Progenitor cell of endocrine pancreas (in vitro differentiated cells): ENCODE results near the gene PZP. TPM values are rescaled to one million over a fixed set of nuclear protein-coding genes. Genes with fewer than 3 reads are reported as not detected.
"Not testable (repeated sequence)": the region's sequence is repeated elsewhere in the genome, so short reads cannot be mapped to it uniquely, and the experiment has no call there.

Experiments used
- DNase-seq: peaks from one replicate; pipeline ENCODE4 v3.0.0; 2021; ENCODE audit warnings: low spot score; ENCODE audit not compliant: unreplicated experiment
- H3K27ac Mint-ChIP-seq: 2 replicates; pipeline ENCODE4 v1.8.0; 2021; ENCODE audit warnings: mild to moderate bottlenecking, moderate library complexity, mixed read lengths
- H3K27me3 Mint-ChIP-seq: 2 replicates; pipeline ENCODE4 v1.8.0; 2021; ENCODE audit warnings: mixed read lengths
- H3K36me3 Mint-ChIP-seq: 2 replicates; pipeline ENCODE4 v1.8.0; 2022; ENCODE audit warnings: mixed read lengths; ENCODE audit not compliant: insufficient read depth
- H3K4me1 Mint-ChIP-seq: 2 replicates; pipeline ENCODE4 v1.8.0; 2021; ENCODE audit warnings: low read depth, mixed read lengths
- H3K4me3 Mint-ChIP-seq: 2 replicates; pipeline ENCODE4 v1.8.0; 2021; ENCODE audit warnings: low read depth, mild to moderate bottlenecking, moderate library complexity, mixed read lengths
- H3K9me3 Mint-ChIP-seq: 2 replicates; pipeline ENCODE4 v1.8.0; 2021; ENCODE audit warnings: low read depth, mixed read lengths
- CTCF ChIP-seq: fragments of 200-600 bp; sonication (generic); IDR thresholded peaks from one replicate; pipeline ENCODE4 v1.5.0; 2021; ENCODE audit warnings: antibody characterized with exemption, mild to moderate bottlenecking; ENCODE audit not compliant: unreplicated experiment
- total RNA-seq: library from RNA; stranded (reverse); gene quantifications from 2 replicates; pipeline ENCODE4 v1.2.1, GENCODE V29; 2021

PZP gene
- total RNA-seq, 1 donor from 2014 or later = 0.29 TPM

DNA sequence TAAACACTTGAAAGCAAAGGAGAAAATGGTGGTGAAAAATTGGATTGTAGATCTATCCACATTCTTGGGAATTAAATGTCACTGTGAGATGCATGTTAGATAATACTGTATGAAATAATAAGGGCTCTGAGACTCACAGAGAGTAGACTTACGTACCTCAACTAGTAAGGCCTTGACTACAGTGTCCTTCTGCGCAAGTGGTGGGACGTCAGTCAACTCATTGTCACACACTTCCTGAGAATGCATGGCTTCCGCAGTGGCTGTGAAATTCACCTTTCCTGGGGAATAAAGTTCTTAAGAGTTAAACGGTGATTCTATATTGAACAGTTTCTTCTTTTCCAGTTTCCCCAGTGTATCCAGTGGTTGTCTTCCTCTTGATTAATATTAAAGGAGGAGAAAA is 32.6 kb upstream of the PZP start:
- Mint-ChIP-seq H3K27me3 (peaks cover 11% of the 10 kb centered on the region), H3K4me3 (no peak overlapping the region), H3K9me3 (peaks cover 4% of the 10 kb centered on the region), H3K27ac (no peak overlapping the region), H3K36me3 (peaks cover 3% of the 10 kb centered on the region), H3K4me1 (peaks cover 16% of the 10 kb centered on the region)
- no peak for TF ChIP-seq CTCF
- DNase-seq = no peak

- H3K27me3 Mint-ChIP-seq = peaks cover 14% of the 10 kb centered on the region
- not testable (repeated sequence) for H3K9me3 Mint-ChIP-seq, H3K36me3 Mint-ChIP-seq, H3K4me3 Mint-ChIP-seq, H3K27ac Mint-ChIP-seq, DNase-seq
- H3K4me1 Mint-ChIP-seq = peaks cover 16% of the 10 kb centered on the region
These were observed 31.9 kb upstream of the PZP start for GRCh38 chr12:9240004-9240635.

DNA sequence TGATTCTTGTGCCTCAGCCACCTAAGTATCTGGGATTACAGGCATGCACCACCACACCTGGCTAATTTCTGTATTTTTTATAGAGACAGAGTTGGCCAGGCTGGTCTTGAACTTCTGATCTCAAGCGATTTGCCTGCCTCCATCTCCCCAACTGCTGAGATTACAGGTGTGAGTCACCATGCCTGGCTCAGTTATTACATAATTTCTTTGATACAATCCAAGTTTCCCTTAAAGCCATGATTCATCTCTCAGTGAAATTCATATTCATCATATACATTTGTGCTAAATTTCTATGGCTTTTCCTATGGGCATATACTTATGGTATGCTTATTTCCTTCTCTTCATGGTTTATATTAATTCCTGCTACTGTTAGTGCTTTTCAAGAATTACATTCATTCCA is 29.1 kb upstream of the PZP start:
- Mint-ChIP-seq H3K27ac (no peak overlapping the region), H3K36me3 (peaks cover 3% of the 10 kb centered on the region), H3K27me3 (peaks cover 19% of the 10 kb centered on the region), H3K9me3 (peaks cover 4% of the 10 kb centered on the region), H3K4me1 (no peaks in the 10 kb centered on the region), H3K4me3 (no peak overlapping the region)
- DNase-seq = no peak
- no peak for TF ChIP-seq CTCF

- Mint-ChIP-seq H3K27me3 (peaks cover 21% of the 10 kb centered on the region), H3K36me3 (peaks cover 3% of the 10 kb centered on the region)
These were observed 27.3 kb upstream of the PZP start for GRCh38 chr12:9235519-9235918.

DNA sequence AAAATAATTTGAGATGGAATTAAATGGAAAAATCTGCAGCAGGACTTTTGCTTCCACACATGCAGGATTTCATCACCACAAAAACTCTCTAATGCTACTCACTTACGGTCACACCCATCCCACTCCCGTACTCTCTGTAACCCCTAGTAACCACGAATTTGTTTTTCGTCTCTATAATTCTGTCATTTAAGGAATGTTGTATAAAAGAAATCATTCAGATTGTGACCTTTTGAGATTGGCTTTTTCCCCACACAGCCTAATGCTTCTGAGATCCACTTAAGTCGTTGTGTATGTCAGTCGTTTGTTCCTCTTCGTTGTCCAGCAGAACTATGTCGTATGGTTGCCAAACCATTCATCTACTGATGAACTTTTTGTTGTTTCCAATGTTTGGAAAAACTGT is 19.8 kb upstream of the PZP start:
- Mint-ChIP-seq H3K27me3 (peaks cover 12% of the 10 kb centered on the region), H3K27ac (no peak overlapping the region), H3K9me3 (peaks cover 23% of the 10 kb centered on the region), H3K36me3 (peaks cover 2% of the 10 kb centered on the region), H3K4me3 (no peak overlapping the region), H3K4me1 (peaks cover 6% of the 10 kb centered on the region)
- TF ChIP-seq CTCF = no peak
- no peak for DNase-seq

More at GRCh38 chr12:9235519-9235918, 27.3 kb upstream of the PZP start:
- no peak for TF ChIP-seq CTCF
- H3K27ac Mint-ChIP-seq = no peak overlapping the region
- DNase-seq = no peak
- no peaks in the 10 kb centered on the region for H3K4me1 Mint-ChIP-seq
- H3K9me3 Mint-ChIP-seq = peaks cover 4% of the 10 kb centered on the region
- H3K4me3 Mint-ChIP-seq = no peak overlapping the region

DNA sequence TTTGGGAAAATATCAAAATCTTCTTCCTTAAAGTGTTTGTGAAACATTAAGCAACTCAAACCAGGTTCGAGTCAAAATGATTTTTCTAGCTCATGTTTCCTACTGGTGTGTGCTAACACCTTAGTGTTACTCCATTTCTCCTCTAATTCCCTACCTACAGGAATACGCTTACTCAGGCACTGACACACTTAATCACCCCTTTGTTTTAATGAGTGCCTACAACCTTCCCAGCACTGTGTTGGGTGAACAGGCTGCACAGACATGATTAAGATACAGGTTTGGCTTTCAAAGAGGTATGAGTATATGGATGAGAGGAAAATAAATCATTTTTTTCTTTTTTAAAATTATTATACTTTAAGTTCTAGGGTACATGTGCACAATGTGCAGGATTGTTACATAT is 15.6 kb upstream of the PZP start:
- Mint-ChIP-seq H3K27me3 (peaks cover 6% of the 10 kb centered on the region), H3K4me3 (no peak overlapping the region), H3K36me3 (peaks cover 2% of the 10 kb centered on the region), H3K27ac (no peak overlapping the region), H3K4me1 (peaks cover 2% of the 10 kb centered on the region), H3K9me3 (peaks cover 31% of the 10 kb centered on the region)
- DNase-seq = no peak
- no peak for TF ChIP-seq CTCF
